Naive thymus-derived CD4-positive, alpha-beta T cell (primary cell): Measurements from ENCODE around the gene ABI3. TPM values are rescaled to one million over a fixed set of nuclear protein-coding genes. Genes with fewer than 3 reads are reported as not detected.

Experiments used
- ATAC-seq: fragments of 150-1000 bp; cut with Tn5 transposase; 2 replicates; pipeline ENCODE4 v1.10.0; 2021; ENCODE audit warnings: mild to moderate bottlenecking, moderate library complexity
- CTCF ChIA-PET: fragments of 350-600 bp; sonication (Branson Sonifier 250); formaldehyde crosslinking; loops from one replicate; lab custom pipeline; 2021; ENCODE audit warnings: antibody characterized with exemption; lab: Charles Lee
- POLR2A ChIA-PET: fragments of 350-600 bp; sonication (Branson Sonifier 250); formaldehyde crosslinking; loops from one replicate; lab custom pipeline; 2021; ENCODE audit warnings: antibody characterized with exemption, inconsistent platforms; lab: Charles Lee
- DNase-seq, 9 donors: peaks; one replicate each; pipeline versions ENCODE4 v3.0.0 to v3.0.0-alpha.2; 2020 to 2022; ENCODE audit warnings: mixed read lengths in 1 of 9
- H3K27ac ChIP-seq: one replicate; pipeline ENCODE4 v1.7.0; 2013; ENCODE audit warnings: mild to moderate bottlenecking, low read depth, low read length, moderate library complexity
- H3K27me3 ChIP-seq, 2 donors: one replicate each; pipeline ENCODE4 v1.7.0; 2013; ENCODE audit warnings: low read length in 2 of 2, mild to moderate bottlenecking in 2 of 2, moderate library complexity in 2 of 2; ENCODE audit not compliant: control insufficient read depth in 2 of 2, insufficient read depth in 2 of 2
- H3K36me3 ChIP-seq, 3 experiments: 1 replicate in 2 of 3; 2 replicates in 1 of 3; pipeline ENCODE4 v1.7.0; 2013; ENCODE audit warnings: low read length in 3 of 3, mild to moderate bottlenecking in 3 of 3, moderate library complexity in 1 of 3; ENCODE audit not compliant: insufficient read depth in 3 of 3, control insufficient read depth in 2 of 3
- H3K4me1 ChIP-seq, 2 donors: one replicate each; pipeline ENCODE4 v1.7.0; 2013; ENCODE audit warnings: low read length in 2 of 2, mild to moderate bottlenecking in 2 of 2, moderate library complexity in 1 of 2; ENCODE audit not compliant: control insufficient read depth in 2 of 2, insufficient read depth in 2 of 2
- H3K4me3 ChIP-seq: 2 replicates; pipeline ENCODE4 v1.7.0; 2013; ENCODE audit warnings: mild to moderate bottlenecking, low read length
- H3K9me3 ChIP-seq, 3 experiments: 1 replicate in 2 of 3; 2 replicates in 1 of 3; pipeline ENCODE4 v1.7.0; 2013; ENCODE audit warnings: low read length in 3 of 3; ENCODE audit not compliant: control insufficient read depth in 2 of 3
- H3K27ac Mint-ChIP-seq, 9 donors: one replicate each; pipeline ENCODE4 v1.8.0; 2020 to 2022; ENCODE audit warnings: mixed read lengths in 9 of 9, mild to moderate bottlenecking in 8 of 9, moderate library complexity in 5 of 9, inconsistent platforms in 2 of 9
- H3K27me3 Mint-ChIP-seq, 5 donors: one replicate each; pipeline ENCODE4 v1.8.0; 2021 to 2022; ENCODE audit warnings: mixed read lengths in 5 of 5, mild to moderate bottlenecking in 1 of 5
- H3K36me3 Mint-ChIP-seq, 5 donors: one replicate each; pipeline ENCODE4 v1.8.0; 2020 to 2022; ENCODE audit warnings: mixed read lengths in 5 of 5, mild to moderate bottlenecking in 3 of 5, inconsistent platforms in 1 of 5
- H3K4me1 Mint-ChIP-seq, 7 donors: one replicate each; pipeline ENCODE4 v1.8.0; 2020 to 2022; ENCODE audit warnings: mixed read lengths in 7 of 7, mild to moderate bottlenecking in 3 of 7, inconsistent platforms in 1 of 7
- H3K4me3 Mint-ChIP-seq, 10 donors: one replicate each; pipeline ENCODE4 v1.8.0; 2020 to 2022; ENCODE audit warnings: mild to moderate bottlenecking in 10 of 10, mixed read lengths in 10 of 10, moderate library complexity in 6 of 10, inconsistent platforms in 2 of 10
- H3K9me3 Mint-ChIP-seq, 11 donors: one replicate each; pipeline ENCODE4 v1.8.0; 2020 to 2022; ENCODE audit warnings: mixed read lengths in 11 of 11, mild to moderate bottlenecking in 4 of 11, inconsistent platforms in 1 of 11, moderate library complexity in 1 of 11
- intact Hi-C, 2 donors: fragments of 100-400 bp; cut with micrococcal nuclease; formaldehyde crosslinking; loops; one replicate each; pipeline ENCODE4 v1.15.1; 2023
- polyA plus RNA-seq, 2 donors: library from polyadenylated mRNA; unstranded; fragments of 300-500 nt; fragmentation: Illumina TruSeq; gene quantifications; one replicate each; pipeline ENCODE4 v1.2.3, GENCODE V29; 2021
- total RNA-seq, 6 experiments: library from RNA in 5 of 6; stranded (reverse) in 5 of 6; gene quantifications; 1 replicate in 5 of 6; 2 replicates in 1 of 6; pipeline ENCODE4 v1.2.3 and lab custom pipeline; 2021 to 2026

ABI3 gene
- total and polyA plus RNA-seq, 7 experiments from 2014 or later: 8.2 to 57.8 (median 15.0) TPM

GRCh38 chr17:49191917-49192741, 18.4 kb upstream of the ABI3 start:
- DNase-seq: peak in 8 of 9 donors; percentile 75 to 96 (median 94)
- H3K27ac ChIP-seq: peak overlapping the region; percentile 87
- peaks cover 16 to 57% (median 27%) of the 10 kb centered on the region in 7 donors for H3K4me1 Mint-ChIP-seq
- intact Hi-C loops: loop anchor here (1.0 to 10.0 kb wide), 15 partner anchors 12 to 1145 kb away; partner anchors contain the start of genes ABI3 (in 2 of the 2), ATP5MC1 (in 2 of the 2), GNGT2 (in 2 of the 2) and SPOP (in 2 of the 2)
- ChIA-PET POLR2A (interaction anchor here (0.5 to 14.4 kb wide), 11 partner anchors 11 to 284 kb away, joined by 3 to 237 read pairs (median 4); partner anchors contain the start of genes ABI3, GNGT2, PHOSPHO1 and UBE2Z), CTCF (interaction anchor here (0.7 to 5.5 kb wide), 14 partner anchors 10 to 216 kb away, joined by 3 to 67 read pairs (median 4); partner anchors contain the start of gene PHOSPHO1)
- H3K4me3 Mint-ChIP-seq: peak overlapping the region; percentile 84 to 98 (median 95)
- peak overlapping the region; percentile 96 to 99 (median 98) for H3K27ac Mint-ChIP-seq
- peak overlapping the region; percentile 88 for H3K4me3 ChIP-seq
- H3K27me3 ChIP-seq: no peaks in the 10 kb centered on the region
- ATAC-seq: peak; percentile 71
- H3K4me1 ChIP-seq: peaks cover 6% of the 10 kb centered on the region in 2 donors
- H3K9me3 ChIP-seq: no peaks in the 10 kb centered on the region
- H3K36me3 Mint-ChIP-seq: no peaks in the 10 kb centered on the region
- peaks cover 0 to 4% (median 0%) of the 10 kb centered on the region in 3 experiments for H3K36me3 ChIP-seq
- H3K27me3 Mint-ChIP-seq: peaks cover 0 to 6% (median 0%) of the 10 kb centered on the region in 5 donors
- peaks cover 0 to 15% (median 0%) of the 10 kb centered on the region in 11 donors for H3K9me3 Mint-ChIP-seq

DNA sequence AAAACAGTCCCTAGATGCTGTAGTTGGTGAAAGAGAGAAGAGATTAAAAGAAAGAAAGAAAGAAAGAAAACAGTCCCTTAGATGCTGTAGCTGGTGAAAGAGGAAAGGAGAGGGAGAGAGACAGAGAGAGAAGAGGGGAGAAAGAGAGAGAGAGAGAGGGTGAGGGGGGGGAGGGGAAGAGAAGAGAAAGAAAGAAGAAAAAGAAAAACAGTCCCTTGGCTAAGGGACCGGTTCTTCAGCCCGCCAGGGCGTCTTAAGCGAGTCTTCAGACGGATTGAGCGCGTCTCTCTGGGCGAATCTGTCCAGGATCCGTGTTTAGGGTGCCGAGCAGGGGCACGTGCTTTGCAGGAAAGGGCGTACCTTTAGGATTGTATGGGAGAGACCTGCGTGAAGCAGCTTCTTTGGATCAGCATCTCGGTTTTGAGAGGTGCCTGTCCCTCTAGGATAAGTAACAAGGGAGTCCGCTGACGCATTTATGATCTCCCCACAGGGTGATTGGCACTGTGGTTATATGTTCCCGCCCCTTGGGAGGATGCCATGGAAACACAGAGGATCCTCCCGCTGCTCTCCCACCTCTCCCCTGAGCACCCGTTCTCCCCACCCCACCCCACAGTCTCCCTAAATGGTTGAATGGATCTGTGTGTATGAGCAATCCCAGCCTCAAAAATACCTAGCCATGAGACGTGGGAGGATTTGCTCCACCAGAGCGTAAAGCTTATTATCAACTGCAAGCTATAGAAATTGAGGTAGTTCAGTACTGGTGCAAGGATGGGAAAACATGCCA, 16.8 kb upstream of the ABI3 start:
- intact Hi-C loops: loop anchor here (1.0 to 10.0 kb wide), 8 partner anchors 169 to 1146 kb away; partner anchors contain the start of genes ATP5MC1 (in 1 of the 2), CBX1 (in 1 of the 2), NFE2L1 (in 1 of the 2) and PHB1 (in 1 of the 2)
- Histone ChIP-seq H3K27ac (peak overlapping the region; percentile 87), H3K4me1 (peaks cover 6% of the 10 kb centered on the region in 2 donors), H3K27me3 (no peaks in the 10 kb centered on the region), H3K36me3 (peaks cover 0 to 4% (median 0%) of the 10 kb centered on the region in 3 experiments), H3K4me3 (peak overlapping the region; percentile 88), H3K9me3 (no peaks in the 10 kb centered on the region)
- ChIA-PET POLR2A (interaction anchor here (0.7 to 14.4 kb wide), 7 partner anchors 10 to 168 kb away, joined by 3 to 237 read pairs (median 4); partner anchors contain the start of genes ABI3, GNGT2, PHOSPHO1 and ZNF652), CTCF (interaction anchor here (1.0 to 5.5 kb wide), 5 partner anchors 13 to 33 kb away, joined by 3 to 67 read pairs (median 4); no protein-coding TSS in a partner anchor)
- DNase-seq (peak in 4 of 9 donors; percentile 8 to 31 (median 26)), ATAC-seq (no peak)
- H3K36me3 Mint-ChIP-seq: no peaks in the 10 kb centered on the region
- H3K27me3 Mint-ChIP-seq: peaks cover 0 to 6% (median 0%) of the 10 kb centered on the region in 5 donors
- peaks cover 0 to 15% (median 0%) of the 10 kb centered on the region in 11 donors for H3K9me3 Mint-ChIP-seq
- peak overlapping the region; percentile 96 to 99 (median 98) for H3K27ac Mint-ChIP-seq
- peak overlapping the region; percentile 84 to 98 (median 95) for H3K4me3 Mint-ChIP-seq
- peaks cover 16 to 62% (median 27%) of the 10 kb centered on the region in 7 donors for H3K4me1 Mint-ChIP-seq

- Mint-ChIP-seq H3K4me3 (peak overlapping the region; percentile 84 to 98 (median 95)), H3K9me3 (peaks cover 0 to 15% (median 0%) of the 10 kb centered on the region in 11 donors), H3K4me1 (peaks cover 16 to 62% (median 27%) of the 10 kb centered on the region in 7 donors), H3K27ac (peak overlapping the region in 7 of 9 donors; percentile 27 to 98 (median 96)), H3K27me3 (peaks cover 0 to 6% (median 0%) of the 10 kb centered on the region in 5 donors), H3K36me3 (no peaks in the 10 kb centered on the region)
- DNase-seq (no peak), ATAC-seq (no peak)
- Histone ChIP-seq H3K4me3 (no peak overlapping the region), H3K9me3 (no peaks in the 10 kb centered on the region), H3K36me3 (peaks cover 0 to 4% (median 0%) of the 10 kb centered on the region in 3 experiments), H3K27ac (peak overlapping the region; percentile 87), H3K4me1 (peaks cover 6% of the 10 kb centered on the region in 2 donors), H3K27me3 (no peaks in the 10 kb centered on the region)
- intact Hi-C loops: loop anchor here (5.0 to 10.0 kb wide), 6 partner anchors 168 to 1147 kb away; partner anchors contain the start of genes CBX1 (in 1 of the 2), NFE2L1 (in 1 of the 2), SNX11 (in 1 of the 2) and SPOP (in 1 of the 2)
- CTCF ChIA-PET: interaction anchor here (1.0 kb wide), 2 partner anchors 13 to 33 kb away, joined by 3 to 4 read pairs; no protein-coding TSS in a partner anchor
- POLR2A ChIA-PET: interaction anchor here (0.7 to 14.4 kb wide), 3 partner anchors 20 to 167 kb away, joined by 3 to 237 read pairs (median 80); partner anchors contain the start of genes ABI3, GNGT2 and PHOSPHO1
These were observed 16.3 kb upstream of the ABI3 start for GRCh38 chr17:49194297-49194607.

- ChIA-PET CTCF (interaction anchor here (0.8 kb wide), 1 partner anchor 15 kb away, joined by 5 read pairs; no protein-coding TSS in a partner anchor), POLR2A (interaction anchor here (14.4 kb wide), 1 partner anchor 19 kb away, joined by 237 read pairs; the partner anchor contains the start of genes ABI3 and GNGT2)
- Histone ChIP-seq H3K4me1 (peaks cover 3 to 6% of the 10 kb centered on the region in 2 donors), H3K9me3 (no peaks in the 10 kb centered on the region), H3K27ac (no peak overlapping the region), H3K4me3 (no peak overlapping the region), H3K36me3 (peaks cover 0 to 4% (median 0%) of the 10 kb centered on the region in 3 experiments), H3K27me3 (no peaks in the 10 kb centered on the region)
- H3K27ac Mint-ChIP-seq: no peak overlapping the region
- peaks cover 0 to 15% (median 0%) of the 10 kb centered on the region in 11 donors for H3K9me3 Mint-ChIP-seq
- no peak for ATAC-seq
- H3K27me3 Mint-ChIP-seq: peaks cover 0 to 6% (median 0%) of the 10 kb centered on the region in 5 donors
- no peak overlapping the region for H3K4me3 Mint-ChIP-seq
- intact Hi-C loops: loop anchor here (10.0 kb wide), 3 partner anchors 479 to 1091 kb away; partner anchors contain the start of genes CBX1 (in 1 of the 2), SNX11 (in 1 of the 2) and SPOP (in 1 of the 2)
- H3K36me3 Mint-ChIP-seq: no peaks in the 10 kb centered on the region
- H3K4me1 Mint-ChIP-seq: peaks cover 15 to 56% (median 20%) of the 10 kb centered on the region in 7 donors
- DNase-seq: no peak
These were observed 14.8 kb upstream of the ABI3 start for GRCh38 chr17:49195751-49196150.

GRCh38 chr17:49196520-49196919, 14.0 kb upstream of the ABI3 start:
- Histone ChIP-seq H3K27ac (no peak overlapping the region), H3K4me3 (no peak overlapping the region), H3K27me3 (no peaks in the 10 kb centered on the region), H3K4me1 (peaks cover 0 to 6% of the 10 kb centered on the region in 2 donors), H3K36me3 (peaks cover 0 to 4% (median 0%) of the 10 kb centered on the region in 3 experiments), H3K9me3 (no peaks in the 10 kb centered on the region)
- POLR2A ChIA-PET: interaction anchor here (14.4 kb wide), 1 partner anchor 18 kb away, joined by 237 read pairs; the partner anchor contains the start of genes ABI3 and GNGT2
- CTCF ChIA-PET: no interaction called here
- Mint-ChIP-seq H3K27ac (peak overlapping the region in 1 of 9 donors; percentile 59), H3K27me3 (peaks cover 0 to 6% (median 0%) of the 10 kb centered on the region in 5 donors), H3K9me3 (peaks cover 0 to 14% (median 0%) of the 10 kb centered on the region in 11 donors), H3K4me1 (peaks cover 14 to 52% (median 19%) of the 10 kb centered on the region in 7 donors), H3K4me3 (no peak overlapping the region), H3K36me3 (no peaks in the 10 kb centered on the region)
- intact Hi-C loops: loop anchor here (10.0 kb wide), 3 partner anchors 478 to 1092 kb away; partner anchors contain the start of genes CBX1 (in 1 of the 2), SNX11 (in 1 of the 2) and SPOP (in 1 of the 2)
- DNase-seq (no peak), ATAC-seq (no peak)
